Tibial artery (tissue), 4 donors: ENCODE results near the gene RPL29.
"Not testable (repeated sequence)": the region's sequence is repeated elsewhere in the genome, so short reads cannot be mapped to it uniquely, and the experiment has no call there.

Experiments
- DNase-seq, 2 donors: peaks; one replicate each; pipeline ENCODE4 v3.0.0-alpha.2; 2019
- H3K27ac ChIP-seq, 2 donors: fragments of 200-600 bp; sonication (generic) in 1 of 2; 1 replicate in 1 of 2; 2 replicates in 1 of 2; pipeline ENCODE4 v1.5.1; 2018 to 2019; ENCODE audit warnings: mild to moderate bottlenecking in 1 of 2
- H3K27me3 ChIP-seq, 2 donors: fragments of 200-600 bp; sonication (generic) in 1 of 2; one replicate each; pipeline versions ENCODE4 v1.5.1 to v1.6.0; 2016 to 2019
- H3K36me3 ChIP-seq, 3 donors: fragments of 200-600 bp; sonication (generic) in 2 of 3; one replicate each; pipeline ENCODE4 v1.5.1; 2016 to 2019; ENCODE audit warnings: mild to moderate bottlenecking in 2 of 3
- H3K4me1 ChIP-seq, 4 donors: fragments of 200-600 bp; sonication (generic) in 2 of 4; 1 replicate in 3 of 4; 2 replicates in 1 of 4; pipeline ENCODE4 v1.5.1; 2016 to 2019
- H3K4me3 ChIP-seq, 2 donors: fragments of 200-600 bp; sonication (generic) in 1 of 2; 1 replicate in 1 of 2; 2 replicates in 1 of 2; pipeline ENCODE4 v1.5.1; 2018 to 2019; ENCODE audit warnings: mild to moderate bottlenecking in 2 of 2
- H3K9me3 ChIP-seq, 3 donors: fragments of 200-600 bp; sonication (generic) in 1 of 3; one replicate each; pipeline ENCODE4 v1.5.1; 2016 to 2019
- intact Hi-C: fragments of 100-400 bp; cut with DNase I; formaldehyde crosslinking; loops from one replicate; pipeline ENCODE4 v1.15.0; 2023; ENCODE audit warnings: low total_unique reads
- TF ChIP-seq, protein P1 (sequence below), 2 experiments: fragments of 200-600 bp in 1 of 2; fragments of 450-650 bp in 1 of 2; IDR thresholded peaks; one replicate each; pipeline ENCODE4 v1.5.1; 2017 to 2019; ENCODE audit warnings: antibody characterized with exemption in 2 of 2, mild to moderate bottlenecking in 1 of 2, moderate library complexity in 1 of 2

Gene RPL29

DNA sequence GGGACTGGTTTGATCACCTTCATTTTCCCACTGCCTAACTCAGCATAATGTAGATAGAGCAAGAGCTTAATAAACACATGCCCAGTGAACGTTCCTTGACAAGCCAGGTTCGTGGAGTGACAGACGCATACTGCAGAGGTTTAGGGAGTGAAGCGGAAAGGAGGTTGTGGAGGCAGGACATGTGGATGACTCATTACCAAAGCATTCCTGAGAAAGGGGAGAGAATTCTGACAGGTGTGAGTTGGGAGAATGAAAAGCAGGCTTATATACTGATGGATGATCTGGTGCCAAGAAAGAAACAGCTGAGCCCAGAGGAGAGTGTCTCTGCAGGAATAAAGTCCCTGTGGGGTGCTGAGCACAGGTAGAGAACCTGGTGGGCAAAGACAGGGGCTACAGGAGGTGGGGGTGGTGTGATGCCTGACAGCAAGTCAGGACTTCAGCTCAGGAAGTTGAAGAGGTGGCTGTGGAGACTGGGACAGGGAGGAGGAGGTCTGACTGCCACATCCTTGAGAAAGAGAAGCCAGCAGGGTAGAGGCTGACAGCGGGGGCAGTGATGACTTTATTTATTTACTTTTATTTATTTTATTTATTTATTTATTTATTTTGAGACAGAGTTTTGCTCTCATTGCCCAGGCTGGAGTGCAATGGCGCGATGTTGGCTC, 2.4 kb upstream of the RPL29 start:
- intact Hi-C loops = no loop called here
- Histone ChIP-seq H3K4me3 (no peak overlapping the region), H3K27me3 (peaks cover 0 to 29% of the 10 kb centered on the region in 2 donors), H3K4me1 (peaks cover 0 to 26% (median 15%) of the 10 kb centered on the region in 4 donors), H3K36me3 (peaks cover 14 to 19% (median 17%) of the 10 kb centered on the region in 3 donors), H3K27ac (no peak overlapping the region), H3K9me3 (no peaks in the 10 kb centered on the region)
- TF ChIP-seq, protein P1, sequence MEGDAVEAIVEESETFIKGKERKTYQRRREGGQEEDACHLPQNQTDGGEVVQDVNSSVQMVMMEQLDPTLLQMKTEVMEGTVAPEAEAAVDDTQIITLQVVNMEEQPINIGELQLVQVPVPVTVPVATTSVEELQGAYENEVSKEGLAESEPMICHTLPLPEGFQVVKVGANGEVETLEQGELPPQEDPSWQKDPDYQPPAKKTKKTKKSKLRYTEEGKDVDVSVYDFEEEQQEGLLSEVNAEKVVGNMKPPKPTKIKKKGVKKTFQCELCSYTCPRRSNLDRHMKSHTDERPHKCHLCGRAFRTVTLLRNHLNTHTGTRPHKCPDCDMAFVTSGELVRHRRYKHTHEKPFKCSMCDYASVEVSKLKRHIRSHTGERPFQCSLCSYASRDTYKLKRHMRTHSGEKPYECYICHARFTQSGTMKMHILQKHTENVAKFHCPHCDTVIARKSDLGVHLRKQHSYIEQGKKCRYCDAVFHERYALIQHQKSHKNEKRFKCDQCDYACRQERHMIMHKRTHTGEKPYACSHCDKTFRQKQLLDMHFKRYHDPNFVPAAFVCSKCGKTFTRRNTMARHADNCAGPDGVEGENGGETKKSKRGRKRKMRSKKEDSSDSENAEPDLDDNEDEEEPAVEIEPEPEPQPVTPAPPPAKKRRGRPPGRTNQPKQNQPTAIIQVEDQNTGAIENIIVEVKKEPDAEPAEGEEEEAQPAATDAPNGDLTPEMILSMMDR (IDR thresholded peaks at IDR 0.05) = no peak
- DNase-seq = no peak

GRCh38 chr3:51997172-51997571, 1.5 kb upstream of the RPL29 start:
- DNase-seq = no peak
- Histone ChIP-seq H3K9me3 (no peaks in the 10 kb centered on the region), H3K4me3 (no peak overlapping the region), H3K36me3 (peaks cover 14 to 28% (median 26%) of the 10 kb centered on the region in 3 donors), H3K27ac (no peak overlapping the region), H3K27me3 (peaks cover 0 to 29% of the 10 kb centered on the region in 2 donors), H3K4me1 (peaks cover 0 to 29% (median 15%) of the 10 kb centered on the region in 4 donors)
- TF ChIP-seq, protein P1 (IDR thresholded peaks at IDR 0.05) = no peak
- intact Hi-C loops = no loop called here

GRCh38 chr3:51994530-51994929, 1.2 kb downstream of the RPL29 start:
- intact Hi-C loops = no loop called here
- peaks cover 14 to 42% (median 36%) of the 10 kb centered on the region in 3 donors for H3K36me3 ChIP-seq
- peaks cover 0 to 27% (median 21%) of the 10 kb centered on the region in 4 donors for H3K4me1 ChIP-seq
- H3K27me3 ChIP-seq = peaks cover 0 to 15% of the 10 kb centered on the region in 2 donors
- DNase-seq = no peak
- H3K27ac ChIP-seq = peak overlapping the region; percentile 85 to 92
- peak overlapping the region in 1 of 2 donors; percentile 92 for H3K4me3 ChIP-seq
- no peaks in the 10 kb centered on the region for H3K9me3 ChIP-seq
- TF ChIP-seq, protein P1 (IDR thresholded peaks at IDR 0.05) = no peak

GRCh38 chr3:51993657-51994056, 2.0 kb downstream of the RPL29 start:
- intact Hi-C loops, H3K27ac ChIP-seq, H3K27me3 ChIP-seq, H3K9me3 ChIP-seq, H3K4me3 ChIP-seq, DNase-seq: not testable (repeated sequence)
- H3K36me3 ChIP-seq = peaks cover 14 to 42% (median 36%) of the 10 kb centered on the region in 3 donors
- H3K4me1 ChIP-seq = peaks cover 0 to 30% (median 22%) of the 10 kb centered on the region in 4 donors

- Histone ChIP-seq H3K4me3 (no peak overlapping the region), H3K27me3 (no peaks in the 10 kb centered on the region), H3K36me3 (peaks cover 14 to 42% (median 36%) of the 10 kb centered on the region in 3 donors), H3K4me1 (peaks cover 0 to 30% (median 22%) of the 10 kb centered on the region in 4 donors), H3K9me3 (no peaks in the 10 kb centered on the region), H3K27ac (no peak overlapping the region)
- TF ChIP-seq, protein P1 (IDR thresholded peaks at IDR 0.05) = no peak
- DNase-seq = no peak
- intact Hi-C loops = no loop called here
Measured at GRCh38 chr3:51992017-51992682, 3.5 kb downstream of the RPL29 start.

GRCh38 chr3:51990501-51990971, 5.2 kb downstream of the RPL29 start:
- H3K9me3 ChIP-seq, intact Hi-C loops, H3K4me3 ChIP-seq, DNase-seq, H3K27me3 ChIP-seq: not testable (repeated sequence)
- Histone ChIP-seq H3K27ac (peak overlapping the region in 1 of 2 donors; percentile 53), H3K36me3 (peaks cover 14 to 42% (median 36%) of the 10 kb centered on the region in 3 donors), H3K4me1 (peaks cover 0 to 30% (median 22%) of the 10 kb centered on the region in 4 donors)
